NCI-H1694 treated with DMSO at 0.1 percent for 48 hours (cell line): ENCODE data around the gene PRICKLE2.

Source experiments
- DNase-seq: peaks from one replicate; lab custom pipeline; 2025; lab: John Stamatoyannopoulos, UW

Gene PRICKLE2

GRCh38 chr3:64155328-64155727 lies 69.9 kb downstream of the PRICKLE2 start:
- DNase-seq = no peak

- DNase-seq = no peak
These were observed 72.4 kb downstream of the PRICKLE2 start for GRCh38 chr3:64152676-64153466.

GRCh38 chr3:64152086-64152485 lies 73.2 kb downstream of the PRICKLE2 start:
- no peak for DNase-seq

- no peak for DNase-seq
These were observed 73.9 kb downstream of the PRICKLE2 start for GRCh38 chr3:64151342-64151871.

GRCh38 chr3:64150623-64151207 lies 74.6 kb downstream of the PRICKLE2 start:
- peak; percentile 17 for DNase-seq

- no peak for DNase-seq
These were observed 75.4 kb downstream of the PRICKLE2 start for GRCh38 chr3:64149886-64150285.

GRCh38 chr3:64148955-64149653 lies 76.2 kb downstream of the PRICKLE2 start:
- DNase-seq = no peak

- DNase-seq = no peak
These were observed 78.1 kb downstream of the PRICKLE2 start for GRCh38 chr3:64147211-64147610.

- no peak for DNase-seq
These were observed 79.8 kb downstream of the PRICKLE2 start for GRCh38 chr3:64145438-64145837.

- DNase-seq = no peak
These were observed 80.9 kb downstream of the PRICKLE2 start for GRCh38 chr3:64144241-64144900.

GRCh38 chr3:64143409-64144130 lies 81.7 kb downstream of the PRICKLE2 start:
- peak; percentile 23 for DNase-seq

- DNase-seq = no peak
These were observed 83.8 kb downstream of the PRICKLE2 start for GRCh38 chr3:64141476-64141875.

- DNase-seq = peak; percentile 15
These were observed 84.6 kb downstream of the PRICKLE2 start for GRCh38 chr3:64140651-64141050.

- no peak for DNase-seq
These were observed 86.5 kb downstream of the PRICKLE2 start for GRCh38 chr3:64138656-64139375.

GRCh38 chr3:64138046-64138445 lies 87.2 kb downstream of the PRICKLE2 start:
- no peak for DNase-seq

- no peak for DNase-seq
These were observed 90.4 kb downstream of the PRICKLE2 start for GRCh38 chr3:64134882-64135281.

GRCh38 chr3:64133987-64134386 lies 91.3 kb downstream of the PRICKLE2 start:
- DNase-seq = no peak

- DNase-seq = no peak
These were observed 92.0 kb downstream of the PRICKLE2 start for GRCh38 chr3:64133272-64133671.

- no peak for DNase-seq
These were observed 93.4 kb downstream of the PRICKLE2 start for GRCh38 chr3:64131725-64132469.

GRCh38 chr3:64130436-64130835 lies 94.8 kb downstream of the PRICKLE2 start:
- no peak for DNase-seq
